Uterus (tissue), 2 donors: ENCODE results near the gene CERS5.

ENCODE experiments used
- CTCF ChIP-seq, 4 experiments: fragments of 200-600 bp in 2 of 4; fragments of 450-650 bp in 2 of 4; sonication (generic) in 2 of 4; IDR thresholded peaks; one replicate each; pipeline ENCODE4 v1.5.1; 2016 to 2019; ENCODE audit warnings: antibody characterized with exemption in 4 of 4, mild to moderate bottlenecking in 2 of 4, moderate library complexity in 1 of 4
- POLR2A ChIP-seq, 2 donors: fragments of 450-650 bp; IDR thresholded peaks; one replicate each; pipeline ENCODE4 v1.6.1; 2016; ENCODE audit warnings: antibody characterized with exemption in 2 of 2, mild to moderate bottlenecking in 1 of 2, moderate library complexity in 1 of 2

GRCh38 chr12:50196537-50196936, 29.4 kb upstream of the CERS5 start:
- TF ChIP-seq CTCF (IDR thresholded peaks at IDR 0.05) (no peak), POLR2A (IDR thresholded peaks at IDR 0.05) (no peak)
